ENCODE data around the gene CSMD2.

CSMD2 gene

GRCh38 chr1:33906156-33906555 lies 258.9 kb downstream of the CSMD2 start:
- Histone ChIP-seq H3K27ac (no peak overlapping the region), H3K4me3 (no peak overlapping the region)
- no peak for TF ChIP-seq CTCF (IDR thresholded peaks at IDR 0.05)
- DNase-seq (ENCODE audit: low spot score) = no peak

- Histone ChIP-seq H3K4me3 (no peak overlapping the region), H3K27ac (no peak overlapping the region)
- TF ChIP-seq CTCF (IDR thresholded peaks at IDR 0.05) = no peak
- DNase-seq (ENCODE audit: low spot score) = peak; percentile 16
Measured at GRCh38 chr1:33905241-33905640, 259.8 kb downstream of the CSMD2 start.

GRCh38 chr1:33903210-33903589 lies 261.8 kb downstream of the CSMD2 start:
- H3K4me3 ChIP-seq = no peak overlapping the region
- no peak for TF ChIP-seq CTCF (IDR thresholded peaks at IDR 0.05)
- H3K27ac ChIP-seq = no peak overlapping the region
- DNase-seq (ENCODE audit: low spot score) = peak; percentile 17

GRCh38 chr1:33902486-33903209 lies 262.4 kb downstream of the CSMD2 start:
- peak; percentile 53 for DNase-seq (ENCODE audit: low spot score)
- TF ChIP-seq CTCF (IDR thresholded peaks at IDR 0.05) = no peak
- H3K27ac ChIP-seq = no peak overlapping the region

GRCh38 chr1:33899746-33900145 lies 265.3 kb downstream of the CSMD2 start:
- Histone ChIP-seq H3K27ac (no peak overlapping the region), H3K4me3 (no peak overlapping the region)
- no peak for TF ChIP-seq CTCF (IDR thresholded peaks at IDR 0.05)
- peak; percentile 29 for DNase-seq (ENCODE audit: low spot score)

More at GRCh38 chr1:33902486-33903209, 262.4 kb downstream of the CSMD2 start:
- no peak overlapping the region for H3K4me3 ChIP-seq

GRCh38 chr1:33898881-33899280 lies 266.1 kb downstream of the CSMD2 start:
- Histone ChIP-seq H3K27ac (no peak overlapping the region), H3K4me3 (no peak overlapping the region)
- DNase-seq (ENCODE audit: low spot score) = peak; percentile 12
- no peak for TF ChIP-seq CTCF (IDR thresholded peaks at IDR 0.05)

GRCh38 chr1:33898406-33898805 lies 266.6 kb downstream of the CSMD2 start:
- peak; percentile 38 for DNase-seq (ENCODE audit: low spot score)
- Histone ChIP-seq H3K4me3 (no peak overlapping the region), H3K27ac (no peak overlapping the region)
- TF ChIP-seq CTCF (IDR thresholded peaks at IDR 0.05) = no peak

Data from coronary artery (tissue), 2 donors.